Renal cortex interstitium (tissue), 15 donors: Measurements from ENCODE around the gene SHISA4. TPM values are rescaled to one million over a fixed set of nuclear protein-coding genes. Genes with fewer than 3 reads are reported as not detected.
"Not testable (repeated sequence)": the region's sequence is repeated elsewhere in the genome, so short reads cannot be mapped to it uniquely, and the experiment has no call there.

ENCODE experiments used
- DNase-seq, 11 donors: peaks; one replicate each; pipeline ENCODE4 v3.0.0-alpha.2; 2013; ENCODE audit warnings: low read depth in 9 of 11, low spot score in 4 of 11; ENCODE audit errors: extremely low read depth in 1 of 11
- long read RNA-seq, 16 experiments: transcript quantifications; one replicate each; lab custom pipeline, GENCODE V29; 2026
- polyA plus RNA-seq, 3 donors: library from polyadenylated mRNA; unstranded; fragments of 120-200 nt; gene quantifications; one replicate each; pipeline ENCODE4 v1.2.1, GENCODE V29; 2013; ENCODE audit not compliant: insufficient read length in 3 of 3

Gene SHISA4, protein sequence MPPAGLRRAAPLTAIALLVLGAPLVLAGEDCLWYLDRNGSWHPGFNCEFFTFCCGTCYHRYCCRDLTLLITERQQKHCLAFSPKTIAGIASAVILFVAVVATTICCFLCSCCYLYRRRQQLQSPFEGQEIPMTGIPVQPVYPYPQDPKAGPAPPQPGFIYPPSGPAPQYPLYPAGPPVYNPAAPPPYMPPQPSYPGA
- 10 to 100 TPM; 12.6 to 16.5 (median 14.2) TPM for polyA plus RNA-seq
- long read RNA-seq, donor 1, partial matches to known transcripts, result 0 of 1 reads
- long read RNA-seq, donor 1, other reads (novel, unspliced or antisense), result 0 of 1 reads
- long read RNA-seq, donor 2, partial matches to known transcripts, result 12 of 13 reads
- long read RNA-seq, donor 2, other reads (novel, unspliced or antisense), result 0 of 13 reads
- long read RNA-seq, donor 3, partial matches to known transcripts, result 15 of 18 reads
- long read RNA-seq, donor 3, other reads (novel, unspliced or antisense), result 0 of 18 reads
- long read RNA-seq, donor 4, partial matches to known transcripts, result 0 of 4 reads
- long read RNA-seq, donor 4, other reads (novel, unspliced or antisense), result 0 of 4 reads
- long read RNA-seq, donor 5, result 0 reads
- long read RNA-seq, donor 6, transcript SHISA4-201 (5 exons, 1,341 nt), result major isoform, 6 of 18 reads
- long read RNA-seq, donor 6, partial matches to known transcripts, result 11 of 18 reads
- long read RNA-seq, donor 6, other reads (novel, unspliced or antisense), result 0 of 18 reads
- long read RNA-seq, donor 7, partial matches to known transcripts, result 13 of 14 reads
- long read RNA-seq, donor 7, other reads (novel, unspliced or antisense), result 0 of 14 reads
- long read RNA-seq, donor 8, transcript SHISA4-201 (5 exons, 1,341 nt), result major isoform, 6 of 18 reads
- long read RNA-seq, donor 8, partial matches to known transcripts, result 11 of 18 reads
- long read RNA-seq, donor 8, other reads (novel, unspliced or antisense), result 0 of 18 reads
- long read RNA-seq, donor 9, partial matches to known transcripts, result 0 of 3 reads
- long read RNA-seq, donor 9, other reads (novel, unspliced or antisense), result 0 of 3 reads
- long read RNA-seq, donor 10, partial matches to known transcripts, result 0 of 3 reads
- long read RNA-seq, donor 10, other reads (novel, unspliced or antisense), result 0 of 3 reads
- long read RNA-seq, donor 11, partial matches to known transcripts, result 5 of 8 reads
- long read RNA-seq, donor 11, other reads (novel, unspliced or antisense), result 0 of 8 reads
- long read RNA-seq, donor 12, partial matches to known transcripts, result 0 of 3 reads
- long read RNA-seq, donor 12, other reads (novel, unspliced or antisense), result 0 of 3 reads
- long read RNA-seq, donor 13, partial matches to known transcripts, result 25 of 28 reads
- long read RNA-seq, donor 13, other reads (novel, unspliced or antisense), result 0 of 28 reads
- long read RNA-seq, donor 14, partial matches to known transcripts, result 0 of 5 reads
- long read RNA-seq, donor 14, other reads (novel, unspliced or antisense), result 0 of 5 reads
- long read RNA-seq, donor 15, partial matches to known transcripts, result 0 of 1 reads
- long read RNA-seq, donor 15, other reads (novel, unspliced or antisense), result 0 of 1 reads
- long read RNA-seq, donor 16, transcript SHISA4-201 (5 exons, 1,341 nt), result major isoform, 7 of 13 reads
- long read RNA-seq, donor 16, partial matches to known transcripts, result 6 of 13 reads
- long read RNA-seq, donor 16, other reads (novel, unspliced or antisense), result 0 of 13 reads

DNA sequence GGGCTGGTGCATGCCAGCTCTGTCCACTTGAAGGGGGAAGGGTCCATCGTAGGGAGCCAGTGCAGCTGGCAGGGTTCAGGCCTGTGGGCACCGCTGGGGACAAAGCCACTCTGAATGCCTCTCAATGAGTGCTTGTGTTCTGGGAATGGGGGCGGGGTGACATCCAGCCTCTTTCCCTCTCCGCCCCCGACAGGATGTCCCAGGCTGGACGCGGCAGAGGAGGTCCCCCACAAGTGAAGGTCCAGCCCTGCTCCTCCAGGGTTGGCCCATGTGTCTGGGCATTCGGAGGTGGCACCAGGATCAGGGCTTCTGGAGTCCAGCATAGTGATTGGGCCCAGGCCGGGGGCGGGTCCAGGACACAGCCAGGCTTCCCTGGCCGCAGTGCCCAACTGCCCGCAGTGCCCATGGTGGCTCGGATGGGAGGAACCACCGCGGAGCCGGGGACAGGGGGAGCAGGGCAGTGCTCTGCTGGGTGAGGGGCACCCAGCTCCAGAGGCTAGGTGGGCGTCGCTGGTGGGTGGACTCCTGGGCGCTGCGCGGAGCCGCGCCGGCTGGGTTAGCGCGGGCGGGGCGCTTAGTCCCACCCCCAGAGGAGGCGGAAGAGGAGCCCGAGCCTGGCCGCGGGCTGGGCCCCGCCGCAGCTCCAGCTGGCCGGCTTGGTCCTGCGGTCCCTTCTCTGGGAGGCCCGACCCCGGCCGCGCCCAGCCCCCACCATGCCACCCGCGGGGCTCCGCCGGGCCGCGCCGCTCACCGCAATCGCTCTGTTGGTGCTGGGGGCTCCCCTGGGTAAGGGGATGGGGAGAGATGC is at the start of gene SHISA4:
Gene SHISA4, plus strand, starts transcription at position 617 of the 808 bp plus-strand sequence. Its CDS starts 97 bp downstream, at position 714.
- peak in 9 of 11 donors; percentile 45 to 67 (median 52) for DNase-seq

DNA sequence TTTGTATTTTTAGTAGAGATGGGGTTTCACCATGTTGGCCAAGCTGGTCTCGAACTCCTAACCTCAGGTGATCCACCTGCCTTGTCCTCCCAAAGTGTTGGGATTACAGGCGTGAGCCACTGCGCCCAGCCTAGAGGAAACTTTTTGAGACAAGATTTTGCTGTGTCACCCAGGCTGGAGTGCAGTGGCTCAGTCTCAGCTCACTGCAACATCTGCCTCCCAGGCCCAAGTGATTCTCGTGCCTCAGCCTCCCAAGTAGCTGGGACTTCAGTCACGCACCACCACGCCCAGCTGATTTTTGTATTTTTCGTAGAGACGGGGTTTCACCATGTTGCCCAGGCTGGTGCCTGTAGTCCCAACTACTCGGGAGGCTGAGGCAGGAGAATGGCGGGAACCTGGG is 49.6 kb upstream of the SHISA4 start:
- not testable (repeated sequence) for DNase-seq

DNA sequence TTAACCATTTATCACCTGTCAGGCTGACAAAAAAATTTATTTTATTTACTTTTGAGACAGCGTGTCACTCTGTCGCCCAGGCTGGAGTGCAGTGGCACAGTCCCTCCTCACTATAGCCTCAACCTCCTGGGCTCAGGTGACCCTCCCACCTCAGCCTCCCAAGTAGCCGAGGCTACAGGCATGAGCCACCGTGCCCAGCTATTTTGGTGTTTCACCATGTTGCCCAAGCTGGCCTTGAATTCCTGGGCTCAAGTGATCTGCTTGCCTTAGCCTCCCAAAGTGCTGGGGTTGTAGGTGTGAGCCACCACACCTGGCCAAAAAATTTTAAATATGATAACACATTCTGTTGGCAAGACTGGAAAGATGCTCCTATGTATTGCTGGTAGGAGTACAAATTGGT is 48.6 kb upstream of the SHISA4 start:
- no peak for DNase-seq

DNA sequence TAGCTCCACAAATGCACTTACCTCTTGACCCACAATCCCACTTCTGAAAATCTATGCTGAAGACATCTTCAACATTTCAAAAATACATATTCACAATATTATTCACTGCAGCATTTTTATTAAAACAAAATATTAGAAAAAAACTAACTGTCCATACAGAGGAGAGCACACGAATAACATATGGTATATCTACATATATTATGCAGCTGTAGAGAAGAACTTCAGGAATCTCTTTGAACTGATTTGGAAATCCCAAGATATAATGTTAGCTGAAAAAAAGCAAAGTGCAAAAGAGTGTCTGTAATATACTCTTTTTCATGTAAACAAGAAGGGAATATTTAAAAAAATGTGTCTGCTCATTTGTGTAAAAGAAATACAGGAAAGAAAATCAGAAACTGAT is 48.2 kb upstream of the SHISA4 start:
- no peak for DNase-seq

DNA sequence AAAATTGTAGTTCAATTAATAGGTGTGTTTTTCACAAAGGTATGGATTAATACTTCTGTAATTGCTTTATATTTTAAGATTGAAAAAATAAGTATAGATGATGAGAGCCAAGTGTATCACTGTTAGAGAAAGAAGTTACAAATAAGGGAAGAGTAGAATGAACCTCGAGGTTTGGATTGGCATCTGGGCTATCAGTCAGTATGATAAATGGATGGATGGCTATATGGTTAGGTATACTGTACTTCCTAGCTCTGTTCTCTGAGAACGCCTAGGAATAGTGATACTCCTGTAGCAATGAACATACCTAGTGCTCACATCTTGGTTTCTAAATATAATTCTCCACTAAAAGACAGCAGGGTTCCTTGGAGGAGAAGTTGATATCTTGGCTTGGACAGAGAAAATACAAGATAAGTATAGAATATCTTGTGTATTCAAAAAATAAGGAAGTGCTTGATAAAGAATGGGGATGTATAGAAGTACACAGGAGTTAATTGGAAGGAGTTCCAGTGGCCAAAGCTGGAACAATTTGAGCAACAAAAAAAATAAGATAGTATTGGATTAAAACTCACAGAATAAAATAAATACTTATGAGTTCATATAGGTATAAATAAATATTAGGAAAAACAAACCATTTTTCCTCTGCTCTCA is 47.3 kb upstream of the SHISA4 start:
- no peak for DNase-seq

DNA sequence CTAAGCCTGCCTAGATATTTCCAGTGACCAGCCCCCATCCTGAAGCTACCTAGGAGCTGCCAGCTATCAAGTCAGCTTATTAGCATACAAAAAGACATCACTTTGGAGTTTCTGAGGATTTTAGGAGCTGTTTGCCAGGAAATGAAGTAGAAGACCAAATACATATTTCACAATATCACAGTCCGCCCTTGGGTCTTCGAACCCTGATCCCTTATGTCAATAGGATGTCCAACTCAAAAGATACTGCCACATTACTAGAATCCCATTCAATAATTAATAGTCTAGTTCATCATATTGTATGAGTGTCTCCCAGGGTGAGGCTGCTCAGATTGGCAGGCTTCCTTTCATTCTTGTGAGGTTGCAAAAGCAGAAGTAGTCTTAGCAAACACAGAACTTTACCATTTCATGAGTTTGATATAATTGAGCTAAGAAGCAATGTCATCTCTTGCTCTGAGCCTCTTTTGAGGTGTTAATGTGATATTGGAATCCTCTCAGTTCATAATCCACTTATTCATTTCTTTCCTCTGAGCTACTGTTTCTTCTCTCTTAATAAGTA is 46.1 kb upstream of the SHISA4 start:
- no peak for DNase-seq

DNA sequence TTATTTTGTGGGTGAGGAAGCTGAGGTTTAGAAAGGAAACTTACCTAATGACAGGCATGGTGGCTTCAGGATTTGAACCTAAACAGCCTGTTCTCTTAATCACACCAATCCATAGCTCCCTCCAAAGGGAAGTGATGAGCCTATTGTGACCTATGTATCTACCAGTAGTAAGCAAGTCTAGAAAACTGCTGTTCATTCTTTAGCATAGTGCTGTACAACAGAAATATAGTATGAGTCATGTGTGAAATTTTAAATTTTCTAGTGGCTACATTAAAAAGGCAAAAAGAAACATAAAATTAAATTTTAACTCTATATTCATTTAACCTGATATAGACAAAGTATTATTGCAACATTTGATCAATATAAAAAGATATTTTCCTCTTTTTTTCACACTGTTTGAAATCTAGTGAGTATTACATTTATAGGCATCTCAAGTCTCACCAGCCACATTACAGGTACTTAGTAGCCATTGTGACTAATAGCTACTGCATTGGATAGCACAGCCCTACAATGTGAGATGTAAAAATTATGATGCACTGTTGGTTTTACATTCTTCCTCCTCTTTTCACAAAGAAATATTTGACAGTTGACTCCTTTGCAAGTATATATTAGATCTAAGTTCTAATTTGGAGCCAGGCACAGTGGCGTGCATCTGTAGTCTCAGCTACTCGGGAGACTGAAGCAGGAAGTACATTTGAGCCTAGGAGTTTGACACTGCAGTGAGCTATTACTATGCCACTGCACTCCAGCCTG is 43.2 kb upstream of the SHISA4 start:
- DNase-seq, result no peak

DNA sequence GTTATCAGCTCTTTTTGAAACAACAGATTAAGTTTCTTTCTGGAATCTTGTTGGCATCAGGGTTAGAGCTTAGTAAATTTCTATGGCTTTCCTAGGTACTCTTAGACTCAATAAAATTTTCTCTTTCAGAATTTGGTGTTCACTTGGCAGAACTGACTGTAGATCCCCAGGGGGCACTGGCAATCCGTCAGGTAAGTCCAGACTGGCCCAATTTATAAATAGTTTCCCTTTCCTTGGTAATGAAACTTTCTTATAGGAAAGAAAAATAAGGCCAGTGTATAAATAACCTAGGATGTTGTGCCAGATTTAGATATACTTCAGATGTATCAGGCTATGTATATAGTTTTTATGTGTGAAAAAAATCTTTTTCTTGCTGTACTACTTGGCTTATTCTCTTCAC is 41.5 kb upstream of the SHISA4 start:
- DNase-seq, result no peak

DNA sequence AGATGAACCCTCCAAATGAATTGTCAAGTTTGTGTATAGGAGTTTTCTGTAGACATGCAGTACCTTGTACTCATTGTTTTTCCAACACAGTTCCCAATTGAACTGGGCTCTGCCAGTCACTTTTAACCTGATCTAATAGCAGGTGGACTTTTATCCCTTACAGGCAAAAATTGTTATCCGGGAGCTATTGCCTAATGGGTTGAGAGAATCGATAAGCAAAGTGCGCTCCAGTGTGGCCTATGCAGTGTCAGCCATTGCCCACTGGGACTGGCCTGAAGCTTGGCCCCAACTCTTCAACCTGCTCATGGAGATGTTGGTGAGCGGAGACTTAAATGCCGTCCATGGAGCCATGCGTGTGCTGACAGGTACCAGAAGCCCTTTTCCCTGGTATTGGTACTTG is 40.5 kb upstream of the SHISA4 start:
- DNase-seq, result no peak

DNA sequence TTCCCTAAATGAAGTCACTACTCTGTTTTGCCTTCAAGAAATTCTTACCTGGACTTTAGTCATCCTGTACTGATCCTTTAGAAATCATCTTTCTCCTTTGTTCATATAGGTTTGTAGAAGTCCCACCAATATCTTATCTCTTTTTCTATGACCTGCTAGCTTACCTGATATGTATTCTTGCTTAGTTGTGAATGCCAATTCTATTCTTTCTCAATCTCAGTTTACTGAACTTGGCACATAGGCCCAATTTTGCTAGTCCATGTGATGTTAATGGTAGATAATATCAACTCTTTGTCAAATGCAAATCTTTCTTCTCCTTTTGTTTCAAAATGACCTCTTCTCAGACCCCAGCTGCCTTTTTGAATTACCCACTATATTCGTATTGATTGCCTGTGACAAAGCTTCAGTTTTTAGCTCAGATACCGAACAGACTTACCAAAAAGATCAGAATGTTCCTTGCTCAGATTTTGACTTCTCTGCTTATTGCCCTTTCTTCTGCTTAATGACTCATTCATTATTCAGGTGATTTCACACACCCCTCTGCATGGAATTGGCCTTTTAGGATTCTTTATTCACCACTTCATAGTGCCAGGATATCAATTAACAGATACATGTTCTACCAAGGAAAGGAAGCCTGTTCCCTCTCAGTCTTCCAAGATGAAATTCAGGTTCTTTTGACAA is 39.2 kb upstream of the SHISA4 start:
- no peak for DNase-seq

DNA sequence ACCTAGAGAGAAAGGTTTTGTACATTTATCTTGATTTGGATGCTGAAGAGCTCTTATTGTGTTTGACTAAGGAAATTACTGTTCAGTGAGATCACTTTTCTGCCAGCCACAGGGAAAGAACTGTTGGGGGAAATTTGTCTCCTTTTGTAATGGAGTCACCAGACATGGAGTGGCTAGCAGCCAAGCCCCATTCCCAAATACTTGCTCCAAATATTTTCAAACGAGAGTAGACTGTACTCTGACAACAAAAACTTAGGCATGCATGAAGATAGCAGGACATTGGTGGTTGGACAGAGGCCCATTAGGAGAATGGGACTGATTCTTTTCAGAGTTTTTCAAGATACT is 38.7 kb upstream of the SHISA4 start:
- DNase-seq, result no peak

DNA sequence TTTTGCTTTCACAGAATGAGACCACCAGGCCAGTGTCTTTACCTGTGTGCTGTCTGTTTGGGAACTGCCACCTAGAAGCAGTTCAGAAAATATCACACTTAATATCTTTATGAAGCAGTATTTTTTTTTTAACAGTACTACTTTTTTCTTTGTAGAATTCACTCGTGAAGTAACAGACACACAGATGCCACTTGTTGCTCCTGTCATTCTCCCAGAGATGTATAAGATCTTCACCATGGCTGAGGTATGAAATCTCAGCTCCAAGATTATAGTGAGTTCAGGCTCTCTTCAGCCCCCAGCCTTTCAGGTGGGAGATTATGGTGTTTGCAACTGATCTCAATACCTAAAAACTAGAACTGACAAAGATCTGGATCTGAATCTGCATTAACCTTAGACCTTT is 36.7 kb upstream of the SHISA4 start:
- DNase-seq, result no peak

DNA sequence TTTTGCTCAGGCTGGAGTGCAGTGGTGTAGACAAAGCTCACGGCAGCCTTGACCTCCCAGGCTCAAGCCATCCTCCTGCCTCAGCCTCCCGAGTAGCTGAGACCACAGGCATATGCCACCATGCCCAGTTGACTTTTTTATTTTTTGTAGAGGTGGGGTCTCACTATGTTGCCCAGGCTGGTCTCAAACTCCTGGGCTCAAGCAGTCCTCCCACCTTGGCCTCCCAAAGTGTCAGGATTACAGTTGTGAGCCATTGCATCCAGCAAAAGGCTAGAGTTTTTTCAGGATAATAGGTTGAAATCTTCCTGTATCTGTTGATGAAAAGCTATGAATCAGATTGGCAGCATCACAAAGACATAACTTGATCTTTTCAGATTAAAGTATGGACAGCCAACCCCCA is 32.0 kb upstream of the SHISA4 start:
- not testable (repeated sequence) for DNase-seq

DNA sequence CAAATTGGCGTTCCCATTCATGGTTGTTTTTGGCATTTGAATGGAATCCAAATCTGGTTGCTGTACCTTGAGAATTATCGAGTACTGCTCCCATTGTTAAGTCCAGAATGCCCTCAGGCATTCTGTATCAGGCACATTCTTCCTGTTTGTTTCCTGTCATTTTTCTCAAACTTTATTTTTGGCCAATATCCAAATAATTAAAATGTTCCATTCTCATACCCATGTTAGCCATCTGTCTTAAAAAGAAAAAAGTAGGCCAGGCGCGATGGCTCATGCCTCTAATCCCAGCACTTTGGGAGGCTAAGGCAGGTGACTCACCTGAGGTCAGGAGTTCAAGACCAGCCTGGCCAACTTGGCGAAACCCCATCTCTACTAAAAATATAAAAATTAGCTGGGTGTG is 29.3 kb upstream of the SHISA4 start:
- no peak for DNase-seq

DNA sequence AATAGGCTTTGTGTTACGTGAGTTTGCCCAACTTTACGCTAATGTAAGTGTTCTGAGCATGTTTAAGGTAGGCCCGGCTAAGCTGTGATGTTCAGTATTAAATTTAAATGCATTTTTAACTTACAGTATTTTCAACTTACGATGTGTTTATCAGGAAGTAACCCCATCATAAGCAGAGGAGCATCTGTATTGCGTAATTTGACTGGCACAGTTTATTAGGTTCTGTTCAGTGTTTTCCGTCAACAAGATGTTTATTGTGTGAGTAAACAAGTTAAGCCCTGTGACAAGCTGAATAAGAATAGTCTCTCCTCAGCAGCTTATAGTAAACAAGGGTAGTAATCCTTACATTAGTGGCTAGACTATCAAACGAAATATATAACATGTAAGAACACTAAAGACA is 27.2 kb upstream of the SHISA4 start:
- no peak for DNase-seq

DNA sequence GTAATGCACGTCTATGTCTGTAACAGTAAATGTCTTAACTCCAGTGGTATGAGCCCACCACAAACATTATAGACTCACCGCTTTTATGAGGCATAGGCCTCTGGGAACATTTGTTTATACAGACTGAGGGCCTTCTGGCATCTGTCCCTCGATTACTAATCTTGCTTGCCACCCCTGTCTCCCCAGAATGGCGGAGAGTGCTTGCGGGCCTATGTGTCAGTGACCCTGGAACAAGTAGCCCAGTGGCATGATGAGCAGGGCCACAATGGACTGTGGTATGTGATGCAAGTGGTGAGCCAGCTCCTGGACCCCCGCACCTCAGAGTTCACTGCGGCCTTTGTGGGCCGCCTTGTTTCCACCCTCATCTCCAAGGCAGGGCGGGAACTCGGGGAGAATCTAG is 18.3 kb upstream of the SHISA4 start:
- no peak for DNase-seq
